GM13977 (cell line): Measurements from ENCODE around the gene CACNA1C.

Source experiments
- DNase-seq: peaks from one replicate; pipeline ENCODE4 v3.0.0; 2012; ENCODE audit warnings: low spot score
- CTCF ChIP-seq: IDR thresholded peaks from 2 replicates; pipeline ENCODE4 v1.5.1; 2012; ENCODE audit warnings: mild to moderate bottlenecking, control low read depth; ENCODE audit not compliant: insufficient read depth; ENCODE audit errors: extremely low read depth, missing control alignments
- in situ Hi-C: fragments of 300-500 bp; cut with MboI; formaldehyde crosslinking; loops from one replicate; pipeline ENCODE4 v1.12.0; 2022; ENCODE audit warnings: low sequenced_read_pairs, low pct_unique_long_range_greater_than_20kb, mixed read lengths, inconsistent platforms; ENCODE audit not compliant: unreplicated experiment

Gene CACNA1C

DNA sequence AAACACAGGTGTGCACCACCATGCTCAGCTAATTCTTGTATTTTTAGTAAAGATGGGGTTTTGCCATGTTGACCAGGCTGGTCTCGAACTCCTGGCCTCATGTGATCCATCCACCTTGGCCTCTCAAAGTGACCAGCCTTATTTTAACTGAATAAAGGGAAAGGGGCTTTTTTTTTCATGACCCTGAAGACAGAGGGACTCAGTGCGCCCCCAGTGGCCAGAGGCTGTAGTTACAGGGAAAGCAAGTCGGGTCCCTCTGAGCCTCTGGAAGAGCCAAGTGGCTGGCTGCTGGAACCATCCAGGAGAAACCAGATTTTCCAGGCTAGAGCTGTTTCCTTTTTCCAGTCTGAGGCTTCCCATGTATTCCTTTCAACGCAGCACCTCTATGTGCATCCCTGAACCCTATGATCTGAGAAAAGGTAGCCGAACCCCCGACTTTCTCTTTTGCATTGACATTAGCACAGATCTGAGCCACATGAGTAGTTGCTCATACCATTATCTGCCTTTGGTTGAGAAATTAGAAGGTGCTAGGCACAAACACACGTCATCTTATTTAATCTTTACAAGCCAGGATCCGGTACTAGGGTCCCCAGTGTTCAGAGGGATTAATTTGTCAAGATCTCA lies 342.7 kb downstream of the CACNA1C start:
- TF ChIP-seq CTCF: peak; percentile 86
- in situ Hi-C loops: no loop called here
- peak; percentile 52 for DNase-seq

DNA sequence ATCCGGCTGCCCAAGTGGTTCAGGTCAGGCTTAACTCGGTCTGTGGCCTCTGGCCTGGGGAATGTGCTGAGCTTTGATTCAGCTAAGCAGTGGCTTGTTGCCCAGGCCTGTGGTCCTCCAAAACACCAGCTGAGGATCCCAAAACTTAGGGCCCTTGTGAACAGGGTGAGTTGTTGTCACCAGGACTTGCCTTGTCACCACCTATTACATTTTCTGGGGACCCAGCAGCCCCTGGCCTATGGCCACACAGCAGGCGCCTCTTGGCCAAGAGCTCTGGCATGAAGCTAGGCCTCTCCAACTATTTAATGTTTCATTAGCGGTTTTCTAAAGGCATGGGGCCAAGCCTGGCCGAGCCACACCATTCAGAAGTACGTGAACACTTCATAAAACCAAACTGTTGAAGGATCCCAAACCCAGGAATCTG lies 343.7 kb downstream of the CACNA1C start:
- in situ Hi-C loops: no loop called here
- TF ChIP-seq CTCF: no peak
- no peak for DNase-seq

DNA sequence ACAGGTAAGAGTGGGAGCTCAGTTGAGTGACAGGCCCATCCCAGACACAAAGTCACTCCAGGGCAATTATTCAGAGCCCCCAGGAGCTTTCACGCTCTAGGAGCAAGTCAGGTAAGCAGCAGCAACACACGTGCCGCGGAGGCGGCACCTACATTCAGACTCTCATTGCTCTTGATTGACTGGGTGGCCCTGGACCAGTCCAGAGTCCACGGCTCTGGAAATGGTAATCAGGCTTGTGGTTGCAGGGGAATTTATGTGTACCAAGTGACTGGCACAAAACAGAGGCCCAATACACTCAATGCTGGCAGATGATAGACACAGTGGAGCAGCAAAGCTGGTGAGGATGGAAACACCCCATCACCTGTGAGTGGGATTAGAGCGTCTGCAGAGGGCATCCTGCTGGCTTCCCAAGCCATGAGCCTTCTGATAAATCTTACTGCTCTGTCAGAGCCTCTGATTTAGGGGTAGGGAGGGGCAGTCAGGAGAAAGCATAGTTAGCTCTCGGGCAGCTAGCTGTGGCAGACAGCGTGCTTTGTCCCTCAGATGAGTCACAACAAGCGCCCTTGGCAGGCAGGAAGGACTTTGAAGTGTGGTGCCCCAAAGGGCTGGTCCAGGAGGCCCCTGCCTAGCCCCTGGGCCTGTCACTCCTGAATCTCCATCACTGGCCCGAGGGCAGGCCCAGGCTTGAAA lies 344.7 kb downstream of the CACNA1C start:
- DNase-seq: no peak
- TF ChIP-seq CTCF: no peak
- in situ Hi-C loops: no loop called here

- DNase-seq: no peak
- in situ Hi-C loops: no loop called here
- TF ChIP-seq CTCF: no peak
These were observed 348.3 kb downstream of the CACNA1C start for GRCh38 chr12:2401040-2401439.

- TF ChIP-seq CTCF: no peak
- DNase-seq: no peak
- in situ Hi-C loops: no loop called here
These were observed 349.3 kb downstream of the CACNA1C start for GRCh38 chr12:2402073-2402579.

- TF ChIP-seq CTCF: no peak
- in situ Hi-C loops: no loop called here
- DNase-seq: no peak
These were observed 350.6 kb downstream of the CACNA1C start for GRCh38 chr12:2403221-2403976.
